Mononuclear cell (primary cell): ENCODE data around the gene SPDEF. TPM values are rescaled to one million over a fixed set of nuclear protein-coding genes. Genes with fewer than 3 reads are reported as not detected.

Source experiments
- H3K27me3 ChIP-seq: 2 replicates; pipeline ENCODE4 v1.6.0; 2011; ENCODE audit warnings: low read length, control low read depth; ENCODE audit not compliant: insufficient read depth
- H3K4me1 ChIP-seq: 2 replicates; pipeline ENCODE4 v1.5.1; 2011; ENCODE audit warnings: mild to moderate bottlenecking, low read length, control low read depth; ENCODE audit not compliant: insufficient read depth
- H3K4me3 ChIP-seq: 2 replicates; pipeline ENCODE4 v1.5.1; 2011; ENCODE audit warnings: mild to moderate bottlenecking, low read length, moderate library complexity
- H3K9me3 ChIP-seq: 2 replicates; pipeline ENCODE4 v1.5.1; 2011; ENCODE audit warnings: low read depth, mild to moderate bottlenecking, control low read depth, low read length
- total RNA-seq: library from RNA; depleted of rRNA; stranded (reverse); fragments of >200 nt; gene quantifications from one replicate; pipeline ENCODE4 v1.2.3, GENCODE V29; 2012

Gene SPDEF
- total RNA-seq, 1 donor = 0.31 TPM

DNA sequence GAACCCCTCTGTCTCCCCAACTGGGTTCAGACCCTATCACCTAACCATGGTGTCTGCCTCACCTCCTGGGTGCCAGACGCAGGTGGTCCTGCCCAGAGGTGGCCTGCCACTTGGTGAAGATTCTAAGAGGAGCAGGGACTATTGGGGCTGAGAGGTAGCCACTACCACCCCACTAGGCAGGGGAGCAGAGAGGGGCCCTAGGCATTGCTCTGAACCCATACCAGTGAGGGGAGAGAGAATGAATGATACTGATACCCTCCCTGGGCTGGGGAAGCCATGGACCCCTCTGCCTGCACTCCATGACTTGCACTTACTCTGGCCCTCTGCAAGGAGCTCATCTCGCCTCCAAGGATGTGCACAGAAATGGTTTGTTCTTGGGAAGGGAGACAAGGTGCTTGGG is 31.7 kb upstream of the SPDEF start:
- H3K4me3 ChIP-seq = no peak overlapping the region
- H3K9me3 ChIP-seq = no peaks in the 10 kb centered on the region
- peaks cover 6% of the 10 kb centered on the region for H3K4me1 ChIP-seq
- H3K27me3 ChIP-seq = no peaks in the 10 kb centered on the region

DNA sequence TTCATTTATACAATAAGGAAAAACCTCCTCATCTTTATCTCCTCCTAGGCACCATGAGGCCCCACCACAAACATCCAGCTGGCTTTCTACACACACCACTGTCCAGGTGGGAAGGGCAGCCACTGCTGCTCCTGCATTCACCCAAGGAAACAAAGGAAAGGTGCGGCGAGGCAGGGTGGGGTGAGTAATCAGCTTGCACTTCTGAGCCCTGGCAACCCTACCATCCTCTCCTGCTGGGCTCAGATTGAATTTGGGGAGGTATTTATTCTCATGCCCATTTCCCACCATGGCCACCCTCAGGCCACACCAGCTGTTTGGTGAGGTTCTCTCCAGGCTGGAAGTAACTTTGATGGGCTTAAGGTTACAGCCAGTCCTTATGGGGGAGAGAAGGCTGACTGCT is 31.2 kb upstream of the SPDEF start:
- Histone ChIP-seq H3K4me1 (peaks cover 6% of the 10 kb centered on the region), H3K9me3 (no peaks in the 10 kb centered on the region), H3K27me3 (no peaks in the 10 kb centered on the region), H3K4me3 (no peak overlapping the region)

DNA sequence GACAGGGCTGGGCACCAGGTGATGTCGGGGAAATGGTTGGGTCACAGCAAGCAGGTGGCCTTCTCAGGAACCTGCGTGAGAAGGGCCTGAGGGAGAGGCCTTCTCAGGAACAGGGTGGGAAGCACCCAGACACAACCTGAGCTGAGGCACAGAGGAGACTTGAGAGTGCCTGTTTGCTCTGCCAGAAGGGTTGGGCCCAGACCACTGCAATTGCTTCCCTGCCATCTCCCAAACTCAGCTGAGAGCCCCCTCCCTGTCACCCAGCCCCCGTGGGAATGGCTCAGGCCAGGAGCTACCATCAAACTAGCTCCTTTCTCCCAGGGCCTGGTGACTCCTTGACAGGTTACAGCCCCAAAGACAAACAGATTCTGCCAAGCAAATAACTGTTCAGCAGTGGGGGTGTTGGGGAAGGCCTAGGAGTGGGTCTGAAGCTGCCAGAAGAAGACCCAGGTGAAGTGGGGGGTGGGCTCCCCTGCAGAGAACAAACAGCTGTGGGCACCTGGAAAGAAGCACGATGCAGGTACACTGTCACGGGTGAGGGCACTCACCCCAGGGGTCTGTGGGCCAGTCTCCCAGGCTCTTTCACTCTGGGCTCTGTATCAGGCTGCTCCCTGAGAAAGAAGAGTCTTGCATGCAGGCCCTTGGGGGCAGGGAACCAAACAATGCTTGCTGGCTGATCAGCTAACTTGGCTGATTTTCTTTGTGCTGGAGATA is 30.4 kb upstream of the SPDEF start:
- H3K4me1 ChIP-seq = peaks cover under 1% of the 10 kb centered on the region
- no peaks in the 10 kb centered on the region for H3K9me3 ChIP-seq
- no peaks in the 10 kb centered on the region for H3K27me3 ChIP-seq
- no peak overlapping the region for H3K4me3 ChIP-seq

- H3K4me1 ChIP-seq = no peaks in the 10 kb centered on the region
- no peaks in the 10 kb centered on the region for H3K27me3 ChIP-seq
- H3K4me3 ChIP-seq = no peak overlapping the region
- H3K9me3 ChIP-seq = no peaks in the 10 kb centered on the region
These were observed 29.5 kb upstream of the SPDEF start for GRCh38 chr6:34585512-34586061.

- Histone ChIP-seq H3K4me1 (no peaks in the 10 kb centered on the region), H3K4me3 (no peak overlapping the region), H3K27me3 (no peaks in the 10 kb centered on the region), H3K9me3 (no peaks in the 10 kb centered on the region)
These were observed 29.0 kb upstream of the SPDEF start for GRCh38 chr6:34585108-34585507.

DNA sequence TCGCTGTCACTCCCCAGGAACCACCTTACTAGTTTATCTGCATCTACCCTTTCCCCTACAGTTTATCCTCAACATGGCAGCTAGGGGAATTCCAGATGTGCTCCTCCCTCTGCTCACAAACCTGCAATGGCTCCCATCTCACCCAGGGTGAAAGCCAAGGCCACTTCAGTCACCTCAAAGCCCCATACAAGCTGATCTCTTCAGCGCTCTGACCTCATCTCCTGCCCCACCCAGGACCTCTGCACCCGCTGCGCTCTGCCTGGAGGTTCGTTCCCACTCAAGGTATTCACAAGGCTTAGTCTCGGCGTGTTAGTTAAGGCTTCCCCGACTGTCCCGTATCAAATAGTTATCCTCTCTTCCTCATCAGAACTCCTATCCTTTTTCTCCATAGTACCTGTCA is 28.6 kb upstream of the SPDEF start:
- no peaks in the 10 kb centered on the region for H3K9me3 ChIP-seq
- H3K4me1 ChIP-seq = no peaks in the 10 kb centered on the region
- H3K4me3 ChIP-seq = no peak overlapping the region

GRCh38 chr6:34583861-34584604 is 27.9 kb upstream of the SPDEF start:
- Histone ChIP-seq H3K4me3 (no peak overlapping the region), H3K4me1 (no peaks in the 10 kb centered on the region)

More for the DNA sequence above, 28.6 kb upstream of the SPDEF start:
- no peaks in the 10 kb centered on the region for H3K27me3 ChIP-seq

DNA sequence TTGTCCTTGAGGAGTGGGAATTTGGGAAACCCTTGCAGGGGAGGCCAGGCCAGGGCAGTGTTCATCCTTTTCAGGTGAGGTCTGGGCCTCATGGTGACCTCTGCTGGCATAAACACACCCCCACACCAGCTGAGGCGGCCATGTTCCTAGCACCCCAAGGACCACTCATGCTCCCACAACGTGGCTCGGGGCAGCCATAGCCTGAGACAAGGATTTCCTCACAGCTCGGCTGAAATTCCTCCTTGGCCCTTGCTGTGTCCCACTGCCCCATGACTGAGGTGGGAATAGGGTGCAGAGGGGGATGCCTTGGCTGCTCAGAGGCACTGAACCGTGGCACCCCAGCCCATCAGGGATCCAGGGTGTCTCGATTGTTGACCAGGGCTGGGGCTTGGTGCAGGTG is 27.3 kb upstream of the SPDEF start:
- no peaks in the 10 kb centered on the region for H3K27me3 ChIP-seq
- H3K4me1 ChIP-seq = no peaks in the 10 kb centered on the region

More at GRCh38 chr6:34583861-34584604, 27.9 kb upstream of the SPDEF start:
- Histone ChIP-seq H3K27me3 (no peaks in the 10 kb centered on the region), H3K9me3 (no peaks in the 10 kb centered on the region)

GRCh38 chr6:34581561-34581920 is 25.4 kb upstream of the SPDEF start:
- Histone ChIP-seq H3K4me3 (no peak overlapping the region), H3K27me3 (no peaks in the 10 kb centered on the region), H3K9me3 (no peaks in the 10 kb centered on the region), H3K4me1 (no peaks in the 10 kb centered on the region)

More for the DNA sequence above, 27.3 kb upstream of the SPDEF start:
- Histone ChIP-seq H3K9me3 (no peaks in the 10 kb centered on the region), H3K4me3 (no peak overlapping the region)

DNA sequence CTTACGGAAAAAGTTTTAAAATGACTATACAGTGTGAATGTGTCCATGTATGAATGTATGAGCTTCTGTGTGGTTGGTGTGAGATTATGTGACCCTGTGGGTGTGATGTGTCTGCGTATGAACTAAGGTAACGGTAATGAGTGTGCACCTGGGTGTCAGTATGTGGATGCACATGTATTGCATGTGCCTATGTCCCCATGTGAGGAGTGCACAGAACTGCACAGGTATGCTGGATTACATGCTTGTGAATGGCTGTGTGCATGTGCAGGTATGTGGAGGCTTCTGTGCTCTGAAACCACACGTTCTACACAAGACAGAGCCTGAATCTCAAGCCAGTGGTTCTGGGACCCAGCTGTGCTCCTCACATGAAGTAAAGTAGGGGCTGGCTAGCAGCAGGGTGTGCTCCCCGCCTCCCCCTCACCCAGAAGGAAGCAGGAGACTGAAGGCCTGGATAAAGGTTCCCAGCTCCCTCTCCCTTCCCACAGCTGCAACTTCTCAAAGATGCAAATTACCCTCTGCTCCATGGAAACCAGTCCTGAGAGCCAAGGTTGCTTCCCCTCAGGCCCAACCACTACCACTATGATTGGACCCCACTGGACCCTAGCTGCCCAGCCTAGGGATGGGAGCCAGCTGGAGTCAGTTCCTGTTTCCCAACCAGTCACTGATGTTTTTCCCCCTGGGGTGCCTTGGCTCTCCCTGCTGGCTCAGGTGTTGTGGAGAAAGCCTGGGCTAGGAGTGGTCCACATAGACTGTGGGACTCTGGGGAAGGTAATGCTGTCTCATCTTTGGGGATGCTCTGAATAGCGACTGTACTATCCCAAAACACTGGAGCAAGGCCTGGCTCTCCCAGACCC is 24.8 kb upstream of the SPDEF start:
- no peaks in the 10 kb centered on the region for H3K27me3 ChIP-seq
- no peak overlapping the region for H3K4me3 ChIP-seq
- no peaks in the 10 kb centered on the region for H3K9me3 ChIP-seq
- no peaks in the 10 kb centered on the region for H3K4me1 ChIP-seq

- H3K4me1 ChIP-seq = no peaks in the 10 kb centered on the region
These were observed 22.5 kb upstream of the SPDEF start for GRCh38 chr6:34578445-34579262.

DNA sequence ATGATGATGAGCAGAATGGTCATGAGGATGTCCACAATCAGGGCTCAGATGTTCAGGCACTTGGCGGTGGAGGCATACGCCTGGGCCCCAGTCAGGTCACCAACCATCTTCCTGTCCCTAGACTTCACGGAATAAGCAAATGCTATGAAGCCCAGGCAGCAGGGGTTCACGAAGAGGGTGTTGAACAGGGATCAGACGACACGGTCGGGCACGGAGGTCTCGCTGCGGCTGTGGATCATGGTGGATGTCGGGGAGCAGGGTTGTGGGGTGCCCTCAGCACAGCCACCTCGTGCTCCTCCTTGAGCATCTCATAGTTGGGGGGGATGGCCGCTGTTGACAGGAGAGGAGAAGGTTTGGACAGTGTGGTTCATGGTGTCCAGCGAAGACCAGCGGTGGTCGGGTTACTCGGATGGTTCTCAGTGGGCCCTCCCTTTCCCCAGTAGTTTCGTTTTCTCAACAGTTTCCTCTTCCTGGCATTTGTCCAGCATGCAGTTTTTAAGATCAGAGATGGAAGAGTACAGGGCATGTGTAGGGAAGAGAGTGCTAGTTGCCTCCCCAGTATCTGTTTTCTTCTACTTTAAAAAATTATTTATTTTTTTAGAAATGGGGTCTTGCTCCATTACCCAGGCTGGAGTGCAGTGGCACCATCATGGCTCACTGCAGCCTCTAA is 20.3 kb upstream of the SPDEF start:
- no peaks in the 10 kb centered on the region for H3K9me3 ChIP-seq
- H3K27me3 ChIP-seq = no peaks in the 10 kb centered on the region
- H3K4me1 ChIP-seq = no peaks in the 10 kb centered on the region

More at GRCh38 chr6:34578445-34579262, 22.5 kb upstream of the SPDEF start:
- Histone ChIP-seq H3K4me3 (no peak overlapping the region), H3K9me3 (no peaks in the 10 kb centered on the region), H3K27me3 (no peaks in the 10 kb centered on the region)

GRCh38 chr6:34575326-34575725 is 19.2 kb upstream of the SPDEF start:
- no peaks in the 10 kb centered on the region for H3K4me1 ChIP-seq
- no peaks in the 10 kb centered on the region for H3K9me3 ChIP-seq

More for the DNA sequence above, 20.3 kb upstream of the SPDEF start:
- no peak overlapping the region for H3K4me3 ChIP-seq

More at GRCh38 chr6:34575326-34575725, 19.2 kb upstream of the SPDEF start:
- H3K4me3 ChIP-seq = no peak overlapping the region
- no peaks in the 10 kb centered on the region for H3K27me3 ChIP-seq
